Measurements from ENCODE around the gene ASCL1. TPM values are rescaled to one million over a fixed set of nuclear protein-coding genes. Genes with fewer than 3 reads are reported as not detected.

Gene ASCL1
- total RNA-seq = not detected
- total RNA-seq (2013) = not detected

DNA sequence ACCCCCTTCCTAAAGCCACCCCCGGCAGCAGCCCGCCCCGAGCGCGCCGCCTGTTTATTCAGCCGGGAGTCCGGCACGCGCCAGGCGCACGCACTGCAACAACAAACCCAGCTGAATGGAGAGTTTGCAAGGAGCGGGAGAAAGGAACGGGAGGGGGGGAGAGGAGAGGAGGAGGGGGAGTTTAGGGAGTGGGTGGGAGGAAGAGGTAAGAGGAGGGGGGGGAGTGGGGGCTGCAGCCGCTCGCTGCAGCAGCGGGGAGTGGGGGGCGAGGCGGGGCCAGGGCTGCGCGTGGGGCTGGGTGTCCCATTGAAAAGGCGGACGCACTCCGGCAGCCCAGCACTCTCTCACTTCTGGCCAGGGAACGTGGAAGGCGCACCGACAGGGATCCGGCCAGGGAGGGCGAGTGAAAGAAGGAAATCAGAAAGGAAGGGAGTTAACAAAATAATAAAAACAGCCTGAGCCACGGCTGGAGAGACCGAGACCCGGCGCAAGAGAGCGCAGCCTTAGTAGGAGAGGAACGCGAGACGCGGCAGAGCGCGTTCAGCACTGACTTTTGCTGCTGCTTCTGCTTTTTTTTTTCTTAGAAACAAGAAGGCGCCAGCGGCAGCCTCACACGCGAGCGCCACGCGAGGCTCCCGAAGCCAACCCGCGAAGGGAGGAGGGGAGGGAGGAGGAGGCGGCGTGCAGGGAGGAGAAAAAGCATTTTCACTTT lies at the start of gene ASCL1:
ASCL1 (plus strand) TSS at position 336 of the 712 bp plus-strand sequence. CDS start 571 bp downstream, outside the sequence.
- peaks cover 0 to 2% of the 10 kb centered on the region in 2 donors for H3K9me3 Mint-ChIP-seq
- intact Hi-C loops (cut with micrococcal nuclease) = no loop called here
- WGBS (ENCODE audit: insufficient coverage) = 2% methylated on average over 50 of the region's 52 CpGs
- peaks cover 29% of the 10 kb centered on the region for H3K27me3 ChIP-seq (ENCODE audit: control insufficient read depth, insufficient read depth, low read length)
- DNase-seq = no peak
- TF ChIP-seq CTCF (IDR thresholded peaks at IDR 0.05) = no peak
- no peak within 1 kb of the TSS for H3K27ac Mint-ChIP-seq
- peak within 1 kb of the TSS; percentile 29 for H3K4me3 Mint-ChIP-seq
- H3K27ac ChIP-seq (ENCODE audit: low read length) = no peak within 1 kb of the TSS
- H3K36me3 Mint-ChIP-seq = peaks cover 13% of the 10 kb centered on the region
- H3K36me3 ChIP-seq (ENCODE audit: control insufficient read depth, insufficient read depth, low read length) = no peaks in the 10 kb centered on the region
- H3K4me1 Mint-ChIP-seq = no peaks in the 10 kb centered on the region
- no peaks in the 10 kb centered on the region for H3K9me3 ChIP-seq (ENCODE audit: control insufficient read depth, insufficient read depth, low read length)
- peaks cover 6% of the 10 kb centered on the region for H3K4me1 ChIP-seq (ENCODE audit: control insufficient read depth, insufficient read depth, low read length)
- H3K4me3 ChIP-seq (ENCODE audit: low read length) = no peak within 1 kb of the TSS
- ATAC-seq = no peak
- H3K27me3 Mint-ChIP-seq (ENCODE audit: low read depth in 2 of 2) = peaks cover 66 to 69% of the 10 kb centered on the region in 2 donors

DNA sequence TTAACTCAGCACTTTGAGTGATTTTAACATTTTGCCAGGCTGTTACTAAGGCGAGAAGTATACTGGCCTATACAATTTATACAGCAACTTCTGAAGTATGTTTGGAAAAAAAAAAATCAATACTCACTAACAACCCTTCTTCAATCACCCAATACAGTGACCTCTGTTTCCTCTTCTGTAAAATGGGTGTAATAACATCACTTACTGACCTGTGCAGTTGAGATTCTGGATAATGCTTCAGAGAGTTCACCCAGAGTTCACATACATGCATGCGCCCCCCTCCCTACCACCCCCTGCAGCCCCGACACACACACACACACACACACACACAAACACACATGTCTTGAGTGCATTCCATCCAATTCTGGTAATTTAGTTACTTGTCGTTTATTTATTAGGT lies 49.6 kb upstream of the ASCL1 start:
- Mint-ChIP-seq H3K4me3 (no peak overlapping the region), H3K27ac (no peak overlapping the region), H3K27me3 (ENCODE audit: low read depth in 2 of 2) (no peaks in the 10 kb centered on the region), H3K36me3 (no peaks in the 10 kb centered on the region), H3K4me1 (no peaks in the 10 kb centered on the region), H3K9me3 (no peaks in the 10 kb centered on the region)
- Histone ChIP-seq H3K4me3 (ENCODE audit: low read length) (no peak overlapping the region), H3K27ac (ENCODE audit: low read length) (no peak overlapping the region), H3K27me3 (ENCODE audit: control insufficient read depth, insufficient read depth, low read length) (peaks cover 2% of the 10 kb centered on the region), H3K36me3 (ENCODE audit: control insufficient read depth, insufficient read depth, low read length) (no peaks in the 10 kb centered on the region), H3K9me3 (ENCODE audit: control insufficient read depth, insufficient read depth, low read length) (no peaks in the 10 kb centered on the region), H3K4me1 (ENCODE audit: control insufficient read depth, insufficient read depth, low read length) (no peaks in the 10 kb centered on the region)
- 48% methylated on average over 2 of the region's 4 CpGs for WGBS (ENCODE audit: insufficient coverage)
- TF ChIP-seq CTCF (IDR thresholded peaks at IDR 0.05) = no peak
- intact Hi-C loops (cut with micrococcal nuclease) = no loop called here
- ATAC-seq = no peak
- no peak for DNase-seq

DNA sequence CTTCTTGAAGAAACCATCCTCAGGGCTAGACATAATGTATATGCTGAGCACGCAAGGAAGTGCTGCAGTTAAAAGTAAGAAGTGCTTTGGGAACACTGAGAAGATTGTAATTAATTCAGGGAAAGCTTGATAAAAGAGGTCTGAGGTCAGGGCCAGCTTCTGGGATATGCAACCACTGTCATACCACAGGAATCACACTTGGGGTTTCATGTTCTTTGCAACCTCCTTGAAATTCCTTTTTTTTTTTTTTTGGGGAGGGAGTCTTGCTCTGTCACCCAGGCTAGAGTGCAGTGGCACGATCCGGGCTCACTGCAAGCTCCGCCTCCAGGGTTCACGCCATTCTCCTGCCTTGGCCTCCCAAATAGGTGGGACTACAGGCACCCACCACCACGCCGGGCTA lies 47.3 kb upstream of the ASCL1 start:
- Mint-ChIP-seq H3K27ac (no peak overlapping the region), H3K27me3 (ENCODE audit: low read depth in 2 of 2) (peaks cover 0 to 3% of the 10 kb centered on the region in 2 donors), H3K4me1 (no peaks in the 10 kb centered on the region), H3K36me3 (no peaks in the 10 kb centered on the region), H3K9me3 (peaks cover 0 to 3% of the 10 kb centered on the region in 2 donors), H3K4me3 (no peak overlapping the region)
- H3K36me3 ChIP-seq (ENCODE audit: control insufficient read depth, insufficient read depth, low read length) = no peaks in the 10 kb centered on the region
- ATAC-seq = no peak
- intact Hi-C loops (cut with micrococcal nuclease) = no loop called here
- DNase-seq = no peak
- no peaks in the 10 kb centered on the region for H3K4me1 ChIP-seq (ENCODE audit: control insufficient read depth, insufficient read depth, low read length)
- H3K9me3 ChIP-seq (ENCODE audit: control insufficient read depth, insufficient read depth, low read length) = no peaks in the 10 kb centered on the region
- 89% methylated on average over 7 of the region's 7 CpGs for WGBS (ENCODE audit: insufficient coverage)
- H3K4me3 ChIP-seq (ENCODE audit: low read length) = no peak overlapping the region
- TF ChIP-seq CTCF (IDR thresholded peaks at IDR 0.05) = no peak
- H3K27me3 ChIP-seq (ENCODE audit: control insufficient read depth, insufficient read depth, low read length) = peaks cover 6% of the 10 kb centered on the region
- H3K27ac ChIP-seq (ENCODE audit: low read length) = no peak overlapping the region

DNA sequence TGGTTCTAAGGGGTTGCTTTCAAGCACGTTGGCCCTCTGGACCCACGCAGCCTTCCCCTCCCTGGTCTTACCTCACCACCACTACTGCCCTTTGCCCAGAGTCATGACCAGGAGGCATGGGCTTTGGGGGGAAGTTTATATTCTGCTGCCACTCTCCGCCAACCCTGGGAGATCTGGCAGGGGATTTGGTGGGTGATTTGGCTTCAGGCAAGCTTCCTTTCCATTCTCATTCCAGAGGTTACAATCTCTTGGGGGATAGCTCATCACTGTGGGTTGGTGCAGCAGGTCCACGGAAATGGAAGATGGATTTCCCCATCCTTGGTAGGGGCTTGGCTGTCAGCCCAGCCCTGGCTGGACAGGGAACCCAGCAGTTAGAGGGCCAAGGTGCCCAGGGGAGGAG lies 46.7 kb upstream of the ASCL1 start:
- H3K36me3 Mint-ChIP-seq = no peaks in the 10 kb centered on the region
- peaks cover 0 to 3% of the 10 kb centered on the region in 2 donors for H3K9me3 Mint-ChIP-seq
- no peak overlapping the region for H3K27ac ChIP-seq (ENCODE audit: low read length)
- no peaks in the 10 kb centered on the region for H3K4me1 Mint-ChIP-seq
- 77% methylated on average over 1 of the region's 4 CpGs for WGBS (ENCODE audit: insufficient coverage)
- no peaks in the 10 kb centered on the region for H3K9me3 ChIP-seq (ENCODE audit: control insufficient read depth, insufficient read depth, low read length)
- no peak overlapping the region for H3K4me3 ChIP-seq (ENCODE audit: low read length)
- intact Hi-C loops (cut with micrococcal nuclease) = no loop called here
- peaks cover 0 to 3% of the 10 kb centered on the region in 2 donors for H3K27me3 Mint-ChIP-seq (ENCODE audit: low read depth in 2 of 2)
- H3K4me3 Mint-ChIP-seq = no peak overlapping the region
- H3K4me1 ChIP-seq (ENCODE audit: control insufficient read depth, insufficient read depth, low read length) = no peaks in the 10 kb centered on the region
- H3K36me3 ChIP-seq (ENCODE audit: control insufficient read depth, insufficient read depth, low read length) = no peaks in the 10 kb centered on the region
- no peak overlapping the region for H3K27ac Mint-ChIP-seq
- ATAC-seq = no peak
- H3K27me3 ChIP-seq (ENCODE audit: control insufficient read depth, insufficient read depth, low read length) = peaks cover 6% of the 10 kb centered on the region
- TF ChIP-seq CTCF (IDR thresholded peaks at IDR 0.05) = no peak
- DNase-seq = no peak
